AG04449 (cell line): Measurements from ENCODE around the gene FADS1.

Experiments used
- CTCF ChIA-PET: fragments of 350-600 bp; formaldehyde crosslinking; extraction: SDS; loops from one replicate; lab custom pipeline; 2021; ENCODE audit warnings: antibody characterized with exemption; lab: Yijun Ruan, JAX
- POLR2A ChIA-PET: fragments of 400-600, 350-600 bp; formaldehyde crosslinking; extraction: SDS; loops from one replicate; lab custom pipeline; 2020; ENCODE audit warnings: antibody characterized with exemption, inconsistent platforms; lab: Yijun Ruan, JAX
- DNase-seq: peaks from one replicate; pipeline ENCODE4 v3.0.0-alpha.2; 2010; ENCODE audit warnings: low read depth, low spot score
- H3K4me3 ChIP-seq: 2 replicates; pipeline ENCODE4 v1.5.1; 2011; ENCODE audit warnings: low read depth, mild to moderate bottlenecking, control low read depth, low read length
- TF ChIP-seq, protein P1 (sequence below): IDR thresholded peaks from one replicate; pipeline ENCODE4 v1.5.1; 2011; ENCODE audit warnings: mild to moderate bottlenecking, moderate library complexity, low read length, control low read depth, inconsistent platforms; ENCODE audit not compliant: insufficient read depth; ENCODE audit errors: missing control alignments

Gene FADS1

DNA sequence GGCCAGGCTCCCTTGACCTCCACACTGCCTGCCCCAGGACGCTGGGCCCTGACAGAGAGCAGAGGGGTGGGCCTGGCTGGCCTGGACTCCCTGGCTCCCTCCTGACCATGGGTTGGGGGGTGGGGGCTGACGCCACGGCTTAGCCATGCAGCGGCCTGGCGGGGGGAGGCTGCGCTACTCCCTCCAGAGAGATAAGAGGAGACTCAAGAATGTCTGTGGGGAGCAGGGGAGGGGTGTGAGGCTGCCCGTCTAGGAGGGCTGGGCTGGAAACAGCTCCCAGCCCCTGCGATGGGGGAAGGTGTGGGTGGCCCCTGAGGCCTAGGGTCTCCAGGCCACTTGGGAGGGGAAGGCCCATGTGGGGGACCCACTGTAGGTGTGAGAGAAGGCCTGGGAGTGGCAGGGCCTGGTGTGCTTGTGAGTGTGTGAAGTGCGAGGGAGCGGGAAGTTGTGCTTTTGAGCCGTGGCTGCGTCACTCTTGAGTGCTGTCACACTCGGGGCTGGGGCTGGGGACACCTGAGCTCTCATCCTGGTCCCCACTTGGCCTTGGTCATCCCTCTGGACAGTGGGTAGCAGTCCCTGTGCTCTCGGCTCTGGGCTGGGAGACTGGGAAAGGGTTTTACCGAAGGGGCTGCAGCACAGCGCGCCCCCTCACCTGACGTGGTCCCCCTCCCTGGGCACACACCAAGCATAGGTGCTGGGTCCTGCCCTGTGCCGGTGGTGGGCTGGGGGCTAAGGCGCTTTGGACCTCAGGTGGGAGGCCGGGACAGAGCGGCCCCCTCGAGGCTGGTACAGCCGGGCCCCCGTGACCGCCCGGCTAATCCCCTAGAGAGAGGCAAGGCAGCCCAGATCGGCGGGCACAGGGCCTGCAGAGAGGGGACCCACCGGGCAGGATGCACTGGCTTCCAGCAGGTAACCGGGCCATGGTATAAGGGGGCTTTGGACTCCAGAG, 62.0 kb downstream of the FADS1 start:
- TF ChIP-seq, protein P1, sequence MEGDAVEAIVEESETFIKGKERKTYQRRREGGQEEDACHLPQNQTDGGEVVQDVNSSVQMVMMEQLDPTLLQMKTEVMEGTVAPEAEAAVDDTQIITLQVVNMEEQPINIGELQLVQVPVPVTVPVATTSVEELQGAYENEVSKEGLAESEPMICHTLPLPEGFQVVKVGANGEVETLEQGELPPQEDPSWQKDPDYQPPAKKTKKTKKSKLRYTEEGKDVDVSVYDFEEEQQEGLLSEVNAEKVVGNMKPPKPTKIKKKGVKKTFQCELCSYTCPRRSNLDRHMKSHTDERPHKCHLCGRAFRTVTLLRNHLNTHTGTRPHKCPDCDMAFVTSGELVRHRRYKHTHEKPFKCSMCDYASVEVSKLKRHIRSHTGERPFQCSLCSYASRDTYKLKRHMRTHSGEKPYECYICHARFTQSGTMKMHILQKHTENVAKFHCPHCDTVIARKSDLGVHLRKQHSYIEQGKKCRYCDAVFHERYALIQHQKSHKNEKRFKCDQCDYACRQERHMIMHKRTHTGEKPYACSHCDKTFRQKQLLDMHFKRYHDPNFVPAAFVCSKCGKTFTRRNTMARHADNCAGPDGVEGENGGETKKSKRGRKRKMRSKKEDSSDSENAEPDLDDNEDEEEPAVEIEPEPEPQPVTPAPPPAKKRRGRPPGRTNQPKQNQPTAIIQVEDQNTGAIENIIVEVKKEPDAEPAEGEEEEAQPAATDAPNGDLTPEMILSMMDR, result no peak
- POLR2A ChIA-PET, result no interaction called here
- DNase-seq, result no peak
- no peak overlapping the region for H3K4me3 ChIP-seq
- CTCF ChIA-PET, result interaction anchor here (1.0 to 5.1 kb wide), 8 partner anchors 6 to 353 kb away, joined by 3 to 42 read pairs (median 6); no protein-coding TSS in a partner anchor

DNA sequence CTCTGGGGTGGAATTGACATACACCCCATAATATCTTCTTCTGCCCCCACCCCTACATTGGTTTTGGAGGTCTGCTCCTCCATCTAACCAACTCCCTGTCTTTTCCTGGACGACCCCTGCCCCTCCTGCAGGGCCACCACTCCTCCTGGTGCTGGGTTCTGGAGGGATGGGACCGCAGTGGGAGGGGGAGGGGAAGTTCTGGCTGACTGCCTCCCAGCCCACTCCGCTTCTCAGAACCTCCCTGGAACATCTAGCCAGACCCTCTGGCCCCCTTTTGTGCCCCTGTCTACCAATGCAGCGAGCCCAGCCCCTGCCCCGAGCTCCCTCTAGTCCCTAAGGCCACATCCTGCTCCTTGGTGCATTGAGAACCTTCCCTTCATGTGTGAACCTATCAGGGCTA, 63.1 kb downstream of the FADS1 start:
- ChIA-PET POLR2A (no interaction called here), CTCF (interaction anchor here (0.6 to 4.0 kb wide), 8 partner anchors 8 to 355 kb away, joined by 3 to 27 read pairs (median 8); no protein-coding TSS in a partner anchor)
- TF ChIP-seq, protein P1, result no peak
- no peak overlapping the region for H3K4me3 ChIP-seq
- no peak for DNase-seq

DNA sequence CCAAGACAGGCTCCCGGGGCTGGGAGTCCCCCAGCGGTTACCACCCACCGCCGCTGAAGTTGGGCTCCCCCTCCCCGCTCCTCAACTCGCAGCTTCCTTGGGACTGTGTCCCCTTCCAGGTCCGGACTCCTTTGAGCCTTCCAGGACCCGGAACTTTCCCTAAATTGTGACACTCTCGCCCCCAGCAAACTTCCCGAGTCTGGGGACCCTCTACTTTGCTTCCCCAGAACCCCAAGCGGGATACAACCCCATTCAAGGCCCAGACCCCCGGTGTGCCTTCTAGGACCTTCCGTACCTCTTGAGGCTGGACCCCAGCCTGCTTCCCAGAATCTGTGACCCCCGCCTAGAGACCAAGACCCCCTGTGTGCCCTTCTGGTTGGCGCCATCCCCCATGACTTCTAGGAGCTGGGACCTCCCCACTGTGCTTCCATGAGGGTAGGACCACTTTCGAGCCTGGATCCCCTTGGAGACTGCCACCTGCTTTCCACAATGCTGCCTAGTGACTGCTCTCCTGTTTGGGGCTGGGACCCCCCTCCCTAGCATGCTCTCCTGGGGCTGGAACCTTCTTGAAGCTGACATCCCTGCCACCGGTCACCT, 63.8 kb downstream of the FADS1 start:
- CTCF ChIA-PET, result interaction anchor here (0.6 to 4.0 kb wide), 10 partner anchors 9 to 355 kb away, joined by 3 to 27 read pairs (median 6); no protein-coding TSS in a partner anchor

DNA sequence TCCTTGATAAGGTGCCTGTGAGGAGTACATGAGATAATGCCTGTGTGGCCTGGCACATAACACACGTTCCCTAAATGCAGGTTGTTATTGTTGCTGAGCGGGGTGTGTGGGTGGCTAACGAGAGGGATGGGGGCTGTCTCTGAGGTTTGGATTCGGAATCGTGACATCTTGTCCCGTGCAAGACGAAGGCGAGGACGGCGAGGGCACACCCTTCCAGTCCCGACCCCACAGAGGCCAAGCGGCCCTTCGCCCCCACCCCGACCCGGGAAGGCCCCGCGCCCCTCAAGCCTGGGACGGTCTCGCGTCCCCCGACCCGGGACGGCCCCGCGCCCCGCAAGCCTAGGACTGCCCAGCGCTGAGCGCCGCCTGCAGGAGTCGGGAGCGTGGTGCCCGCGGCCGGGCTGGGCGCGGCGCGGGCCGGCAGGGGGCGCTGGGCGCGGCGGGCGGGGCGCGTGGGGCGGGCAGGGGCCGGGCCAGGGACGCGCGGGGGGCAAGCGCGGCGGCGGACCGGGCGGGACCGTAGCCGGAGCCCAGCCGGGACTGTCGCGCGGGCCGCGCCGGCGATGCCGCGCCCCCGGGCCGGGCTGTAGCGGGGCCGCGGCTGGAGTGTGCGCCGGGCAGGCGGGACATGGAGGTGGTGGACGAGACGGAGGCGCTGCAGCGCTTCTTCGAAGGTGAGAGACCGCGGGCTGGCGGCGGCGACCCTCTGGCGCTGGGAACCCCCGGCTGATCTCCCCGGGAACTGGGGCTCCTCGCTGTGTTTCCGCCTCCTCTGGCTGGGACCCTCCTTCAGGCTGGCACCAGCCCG, 64.5 kb downstream of the FADS1 start, which contains the start of gene MYRF:
TSS of gene MYRF (plus strand) at position 520 of the 808 bp plus-strand sequence. CDS start at position 629, 109 bp downstream.
- POLR2A ChIA-PET, result no interaction called here
- TF ChIP-seq, protein P1, result peak; percentile 75
- H3K4me3 ChIP-seq, result peak within 1 kb of the TSS; percentile 62
- no peak for DNase-seq
- CTCF ChIA-PET, result interaction anchor here (0.7 to 8.7 kb wide), 16 partner anchors 10 to 355 kb away, joined by 3 to 151 read pairs (median 8); partner anchors contain the start of genes FEN1 and TMEM258

More for the DNA sequence above, 63.8 kb downstream of the FADS1 start:
- POLR2A ChIA-PET, result no interaction called here
- DNase-seq, result no peak
- H3K4me3 ChIP-seq, result peak overlapping the region; percentile 62
- TF ChIP-seq, protein P1, result no peak

DNA sequence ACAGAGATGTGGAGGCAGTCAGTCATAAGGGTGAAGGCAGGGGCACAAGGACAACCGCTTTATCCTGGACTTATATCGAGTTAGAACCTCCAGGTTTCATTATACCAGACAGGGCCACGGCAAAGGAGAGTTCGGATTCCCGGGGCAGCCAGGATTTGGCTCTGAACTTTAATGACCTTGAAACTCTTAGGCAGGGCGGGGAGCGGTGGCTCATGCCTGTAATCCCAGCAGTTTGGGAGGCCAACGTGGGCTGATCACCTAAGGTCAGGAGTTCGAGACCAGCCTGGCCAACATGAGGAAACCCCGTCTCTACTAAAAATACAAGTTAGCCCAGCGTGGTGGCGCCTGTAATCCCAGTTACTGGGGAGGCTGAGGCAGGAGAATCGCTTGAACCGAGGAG, 65.4 kb downstream of the FADS1 start:
- DNase-seq, result no peak
- H3K4me3 ChIP-seq, result no peak overlapping the region
- ChIA-PET CTCF (interaction anchor here (1.0 to 8.7 kb wide), 15 partner anchors 6 to 627 kb away, joined by 3 to 151 read pairs (median 4); partner anchors contain the start of genes FEN1 and TMEM258), POLR2A (no interaction called here)
- TF ChIP-seq, protein P1, result no peak
